ENCODE measurements around the gene COL12A1. TPM values are rescaled to one million over a fixed set of nuclear protein-coding genes. Genes with fewer than 3 reads are reported as not detected.

COL12A1 gene
- total RNA-seq, 2 donors from 2014 or later: 0.13 to 0.64 TPM

GRCh38 chr6:75183099-75183541 lies 22.7 kb downstream of the COL12A1 start:
- peaks cover 2% of the 10 kb centered on the region for H3K27me3 Mint-ChIP-seq (ENCODE audit: insufficient read depth)
- Histone ChIP-seq H3K9me3 (ENCODE audit: control insufficient read depth, low read length) (no peaks in the 10 kb centered on the region), H3K36me3 (ENCODE audit: control insufficient read depth, insufficient read depth, low read length) (no peaks in the 10 kb centered on the region), H3K27ac (ENCODE audit: low read depth, low read length) (no peak overlapping the region), H3K4me1 (ENCODE audit: control insufficient read depth, insufficient read depth, low read length) (no peaks in the 10 kb centered on the region), H3K9ac (ENCODE audit: extremely low read depth, low read length, poor library complexity, severe bottlenecking) (no peak overlapping the region), H3K27me3 (ENCODE audit: control insufficient read depth, insufficient read depth, low read length, poor library complexity, severe bottlenecking) (no peaks in the 10 kb centered on the region), H3K4me3 (ENCODE audit: low read length) (no peak overlapping the region)
- no peaks in the 10 kb centered on the region for H3K4me1 Mint-ChIP-seq
- H3K9me3 Mint-ChIP-seq: no peaks in the 10 kb centered on the region
- H3K36me3 Mint-ChIP-seq (ENCODE audit: low read depth): no peaks in the 10 kb centered on the region
- H3K4me3 Mint-ChIP-seq: no peak overlapping the region
- no peak overlapping the region for H3K27ac Mint-ChIP-seq
- no peak for TF ChIP-seq CTCF (conservative IDR thresholded peaks at IDR 0.05)
- no peak for DNase-seq
- WGBS, 2 experiments (ENCODE audit: insufficient coverage in 1 of 2, insufficient read length in 1 of 2): 78 to 89% methylated on average over 5 of the region's 5 CpGs

- Histone ChIP-seq H3K4me3 (ENCODE audit: low read length) (no peak overlapping the region), H3K27me3 (ENCODE audit: control insufficient read depth, insufficient read depth, low read length, poor library complexity, severe bottlenecking) (no peaks in the 10 kb centered on the region), H3K9ac (ENCODE audit: extremely low read depth, low read length, poor library complexity, severe bottlenecking) (no peak overlapping the region), H3K36me3 (ENCODE audit: control insufficient read depth, insufficient read depth, low read length) (no peaks in the 10 kb centered on the region), H3K9me3 (ENCODE audit: control insufficient read depth, low read length) (no peaks in the 10 kb centered on the region), H3K4me1 (ENCODE audit: control insufficient read depth, insufficient read depth, low read length) (no peaks in the 10 kb centered on the region), H3K27ac (ENCODE audit: low read depth, low read length) (no peak overlapping the region)
- 89% methylated on average over 5 of the region's 5 CpGs; no CpG with 5 or more reads in 1 of the 2 experiments for WGBS, 2 experiments (ENCODE audit: insufficient coverage in 1 of 2, insufficient read length in 1 of 2)
- no peaks in the 10 kb centered on the region for H3K36me3 Mint-ChIP-seq (ENCODE audit: low read depth)
- no peak overlapping the region for H3K4me3 Mint-ChIP-seq
- H3K9me3 Mint-ChIP-seq: no peaks in the 10 kb centered on the region
- no peaks in the 10 kb centered on the region for H3K4me1 Mint-ChIP-seq
- peaks cover 2% of the 10 kb centered on the region for H3K27me3 Mint-ChIP-seq (ENCODE audit: insufficient read depth)
- TF ChIP-seq CTCF (conservative IDR thresholded peaks at IDR 0.05): no peak
- DNase-seq: no peak
- H3K27ac Mint-ChIP-seq: no peak overlapping the region
Measured at GRCh38 chr6:75180864-75181263, 25.0 kb downstream of the COL12A1 start.

GRCh38 chr6:75178757-75179156 lies 27.1 kb downstream of the COL12A1 start:
- no peaks in the 10 kb centered on the region for H3K36me3 ChIP-seq (ENCODE audit: control insufficient read depth, insufficient read depth, low read length)
- no peak for DNase-seq
- Mint-ChIP-seq H3K4me1 (no peaks in the 10 kb centered on the region), H3K27me3 (ENCODE audit: insufficient read depth) (peaks cover 2% of the 10 kb centered on the region), H3K36me3 (ENCODE audit: low read depth) (no peaks in the 10 kb centered on the region), H3K4me3 (no peak overlapping the region), H3K27ac (no peak overlapping the region), H3K9me3 (no peaks in the 10 kb centered on the region)
- no peak overlapping the region for H3K4me3 ChIP-seq (ENCODE audit: low read length)
- 89 to 100% methylated on average over 1 of the region's 1 CpG for WGBS, 2 experiments (ENCODE audit: insufficient coverage in 1 of 2, insufficient read length in 1 of 2)
- no peak for TF ChIP-seq CTCF (conservative IDR thresholded peaks at IDR 0.05)
- H3K4me1 ChIP-seq (ENCODE audit: control insufficient read depth, insufficient read depth, low read length): no peaks in the 10 kb centered on the region
- H3K27ac ChIP-seq (ENCODE audit: low read depth, low read length): no peak overlapping the region
- no peak overlapping the region for H3K9ac ChIP-seq (ENCODE audit: extremely low read depth, low read length, poor library complexity, severe bottlenecking)
- H3K27me3 ChIP-seq (ENCODE audit: control insufficient read depth, insufficient read depth, low read length, poor library complexity, severe bottlenecking): no peaks in the 10 kb centered on the region
- H3K9me3 ChIP-seq (ENCODE audit: control insufficient read depth, low read length): no peaks in the 10 kb centered on the region
